ENCODE measurements around the gene GPI.

GPI gene

DNA sequence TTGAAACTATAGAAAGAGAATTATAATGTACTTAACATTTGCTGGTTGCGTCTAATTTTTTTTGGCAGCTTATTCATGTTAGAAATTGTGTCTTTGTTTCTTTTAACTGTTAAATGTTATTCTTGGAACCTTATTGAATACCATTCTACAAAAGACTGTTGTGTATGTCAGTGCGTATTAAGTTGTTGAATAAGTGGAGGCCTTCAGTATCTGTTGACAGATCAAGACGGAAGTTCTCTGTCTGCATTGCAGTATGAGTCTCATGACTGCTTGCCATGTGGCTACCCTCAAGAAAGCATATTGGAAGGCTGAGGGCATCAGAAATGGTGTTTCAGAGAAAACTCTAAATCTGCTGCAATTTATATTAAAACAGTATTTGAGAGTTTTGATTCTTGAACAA lies 71.7 kb downstream of the GPI start:
- no peak for DNase-seq (ENCODE audit: low spot score)
- in situ Hi-C loops (cut with MboI; ENCODE audit: low sequenced_read_pairs, unreplicated experiment) = no loop called here
- TF ChIP-seq, protein P1, sequence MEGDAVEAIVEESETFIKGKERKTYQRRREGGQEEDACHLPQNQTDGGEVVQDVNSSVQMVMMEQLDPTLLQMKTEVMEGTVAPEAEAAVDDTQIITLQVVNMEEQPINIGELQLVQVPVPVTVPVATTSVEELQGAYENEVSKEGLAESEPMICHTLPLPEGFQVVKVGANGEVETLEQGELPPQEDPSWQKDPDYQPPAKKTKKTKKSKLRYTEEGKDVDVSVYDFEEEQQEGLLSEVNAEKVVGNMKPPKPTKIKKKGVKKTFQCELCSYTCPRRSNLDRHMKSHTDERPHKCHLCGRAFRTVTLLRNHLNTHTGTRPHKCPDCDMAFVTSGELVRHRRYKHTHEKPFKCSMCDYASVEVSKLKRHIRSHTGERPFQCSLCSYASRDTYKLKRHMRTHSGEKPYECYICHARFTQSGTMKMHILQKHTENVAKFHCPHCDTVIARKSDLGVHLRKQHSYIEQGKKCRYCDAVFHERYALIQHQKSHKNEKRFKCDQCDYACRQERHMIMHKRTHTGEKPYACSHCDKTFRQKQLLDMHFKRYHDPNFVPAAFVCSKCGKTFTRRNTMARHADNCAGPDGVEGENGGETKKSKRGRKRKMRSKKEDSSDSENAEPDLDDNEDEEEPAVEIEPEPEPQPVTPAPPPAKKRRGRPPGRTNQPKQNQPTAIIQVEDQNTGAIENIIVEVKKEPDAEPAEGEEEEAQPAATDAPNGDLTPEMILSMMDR (IDR thresholded peaks at IDR 0.05; ENCODE audit: borderline replicate concordance, control extremely low read depth, extremely low read depth, insufficient read depth, missing control alignments) = no peak

DNA sequence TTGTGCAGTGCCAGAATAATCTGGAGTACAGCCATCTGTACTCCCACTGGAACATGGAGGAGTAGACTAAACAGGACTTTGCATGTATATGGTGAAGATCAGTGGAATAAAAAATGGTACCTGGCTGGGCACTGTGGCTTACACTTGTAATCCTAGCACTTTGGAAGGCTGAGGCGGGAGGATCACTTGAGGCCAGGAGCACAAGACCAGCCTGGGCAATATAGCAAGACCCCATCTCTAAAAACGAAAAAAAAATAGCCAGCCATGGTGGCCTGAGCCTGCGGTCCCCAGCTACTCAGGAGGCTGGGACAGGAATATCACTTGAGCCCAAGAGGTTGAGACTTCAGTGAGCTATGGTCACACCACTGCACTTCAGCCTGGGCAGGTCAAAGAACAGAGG lies 83.2 kb downstream of the GPI start:
- no peak for DNase-seq (ENCODE audit: low spot score)
- in situ Hi-C loops (cut with MboI; ENCODE audit: low sequenced_read_pairs, unreplicated experiment) = no loop called here
- TF ChIP-seq, protein P1 (IDR thresholded peaks at IDR 0.05; ENCODE audit: borderline replicate concordance, control extremely low read depth, extremely low read depth, insufficient read depth, missing control alignments) = no peak
